ENCODE data around the gene PCDH18. TPM values are rescaled to one million over a fixed set of nuclear protein-coding genes. Genes with fewer than 3 reads are reported as not detected.

PCDH18 gene
- total and polyA plus RNA-seq, 2 of the 4 experiments (the other 2 are of a cell fraction): 41.3 to 119 TPM

- Histone ChIP-seq H2AK5ac (ENCODE audit: low read depth, low read length) (no peak overlapping the region), H2AFZ (replicated peaks; ENCODE audit: low read length, poor library complexity) (no peak overlapping the region), H3K4me1 (ENCODE audit: control insufficient read depth, insufficient read depth, low read length) (peaks cover 4% of the 10 kb centered on the region; the same call in 1 of the 2 replicates), H3K27ac (ENCODE audit: insufficient read depth, low read length) (no peak overlapping the region), H3K4me2 (ENCODE audit: low read depth, low read length) (no peak overlapping the region), H2AK9ac (replicated peaks; ENCODE audit: low read depth, low read length, poor library complexity) (peak overlapping the region; percentile 25), H3K18ac (ENCODE audit: low read depth, low read length) (no peak overlapping the region), H3K9me1 (ENCODE audit: insufficient read depth, low read length) (peaks cover 2% of the 10 kb centered on the region), H4K91ac (ENCODE audit: insufficient read depth, low read depth, low read length) (peak overlapping the region; percentile 28; the same call in 1 of the 2 replicates), H2BK20ac (ENCODE audit: low read depth, low read length) (peak overlapping the region; percentile 43), H3K27me3 (ENCODE audit: control insufficient read depth, insufficient read depth, low read length) (no peaks in the 10 kb centered on the region), H3K9me3 (ENCODE audit: control insufficient read depth, insufficient read depth, low read length) (no peaks in the 10 kb centered on the region), H3K4ac (ENCODE audit: low read depth, low read length) (no peak overlapping the region; the same call in 1 of the 2 replicates), H4K5ac (ENCODE audit: low read depth, low read length) (no peak overlapping the region), H2BK15ac (ENCODE audit: low read depth, low read length) (no peak overlapping the region), H3K9ac (ENCODE audit: low read depth, low read length) (no peak overlapping the region), H3K79me1 (ENCODE audit: low read depth in 1 of 2, low read length in 2 of 2) (no peaks in the 10 kb centered on the region), H4K20me1 (ENCODE audit: insufficient read depth, low read length) (no peaks in the 10 kb centered on the region), H3K14ac (replicated peaks; ENCODE audit: low read depth, low read length) (peak overlapping the region; percentile 73; the same call in 1 of the 2 replicates), H2BK5ac (ENCODE audit: low read depth, low read length, poor library complexity, severe bottlenecking) (no peak overlapping the region), H3K36me3 (ENCODE audit: control insufficient read depth, insufficient read depth, low read length) (no peaks in the 10 kb centered on the region), H3K23ac (ENCODE audit: low read depth, low read length) (peak overlapping the region; percentile 45; the same call in 1 of the 2 replicates), H2BK120ac (ENCODE audit: low read depth, low read length) (0 out of 2 replicates have a peak overlapping the region, but pooled peaks have one; percentile 49), H3K56ac (ENCODE audit: extremely low read depth, insufficient read depth, low read length) (no peak overlapping the region), H3K4me3 (ENCODE audit: insufficient read depth, low read depth, low read length) (no peak overlapping the region), H4K8ac (ENCODE audit: low read depth in 2 of 2, low read length in 2 of 2) (no peak overlapping the region)
- CTCF ChIA-PET: no interaction called here
- ATAC-seq (ENCODE audit: low read depth) (no peak), DNase-seq (no peak)
- no CpG with 5 or more reads among the region's 2 CpGs for WGBS, 2 experiments (ENCODE audit: extremely low coverage in 2 of 2, insufficient read length in 1 of 2)
- no TSS peak for BruUV-seq (replicated peaks)
- TF ChIP-seq POLR2A (IDR thresholded peaks at IDR 0.05; ENCODE audit: low read depth, low read length) (no peak), SMC3 (IDR thresholded peaks at IDR 0.05; ENCODE audit: low read depth, low read length) (no peak), FOS (IDR thresholded peaks at IDR 0.05; ENCODE audit: low read depth, low read length) (no peak)
- TF ChIP-seq, protein P1, sequence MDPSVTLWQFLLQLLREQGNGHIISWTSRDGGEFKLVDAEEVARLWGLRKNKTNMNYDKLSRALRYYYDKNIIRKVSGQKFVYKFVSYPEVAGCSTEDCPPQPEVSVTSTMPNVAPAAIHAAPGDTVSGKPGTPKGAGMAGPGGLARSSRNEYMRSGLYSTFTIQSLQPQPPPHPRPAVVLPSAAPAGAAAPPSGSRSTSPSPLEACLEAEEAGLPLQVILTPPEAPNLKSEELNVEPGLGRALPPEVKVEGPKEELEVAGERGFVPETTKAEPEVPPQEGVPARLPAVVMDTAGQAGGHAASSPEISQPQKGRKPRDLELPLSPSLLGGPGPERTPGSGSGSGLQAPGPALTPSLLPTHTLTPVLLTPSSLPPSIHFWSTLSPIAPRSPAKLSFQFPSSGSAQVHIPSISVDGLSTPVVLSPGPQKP (IDR thresholded peaks at IDR 0.05; ENCODE audit: borderline replicate concordance, low read depth, low read length): no peak
- dilution Hi-C loops (cut with HindIII; ENCODE audit: low sequenced_read_pairs, unreplicated experiment) (no loop called here), intact Hi-C loops (cut with micrococcal nuclease) (no loop called here), in situ Hi-C loops (cut with MboI; ENCODE audit: low sequenced_read_pairs) (loop anchor here (25.0 kb wide), 2 partner anchors 644 to 1144 kb away; no protein-coding TSS in a partner anchor)
- POLR2A ChIA-PET (ENCODE audit: unreplicated experiment): no interaction called here
Observed at GRCh38 chr4:137543198-137543597, 10.9 kb upstream of the PCDH18 start.
